Stomach (tissue), 9 donors: ENCODE results near the gene PNKP. TPM values are rescaled to one million over a fixed set of nuclear protein-coding genes. Genes with fewer than 3 reads are reported as not detected.

Source experiments
- DNase-seq, 2 donors: peaks; one replicate each; pipeline versions ENCODE4 v3.0.0 to v3.0.0-alpha.2; 2013 to 2019
- H3K27ac ChIP-seq, 5 donors: fragments of 200-600 bp in 4 of 5; sonication (generic) in 4 of 5; one replicate each; pipeline ENCODE4 v1.5.1; 2013 to 2019; ENCODE audit warnings: mild to moderate bottlenecking in 1 of 5, moderate library complexity in 1 of 5
- H3K27me3 ChIP-seq, 3 donors: fragments of 200-600 bp; sonication (generic); one replicate each; pipeline ENCODE4 v1.5.1; 2017 to 2019; ENCODE audit warnings: mixed run types in 1 of 3
- H3K36me3 ChIP-seq, 4 donors: fragments of 200-600 bp; sonication (generic); 1 replicate in 3 of 4; 2 replicates in 1 of 4; pipeline ENCODE4 v1.5.1; 2016 to 2019
- H3K4me1 ChIP-seq, 4 donors: fragments of 200-600 bp; sonication (generic); one replicate each; pipeline ENCODE4 v1.5.1; 2016 to 2019
- H3K4me3 ChIP-seq, 4 donors: fragments of 200-600 bp; sonication (generic) in 3 of 4; one replicate each; pipeline ENCODE4 v1.5.1; 2016 to 2019; ENCODE audit warnings: mild to moderate bottlenecking in 1 of 4
- H3K9me3 ChIP-seq, 4 donors: fragments of 200-600 bp; sonication (generic); one replicate each; pipeline ENCODE4 v1.5.1; 2016 to 2019
- EP300 ChIP-seq: sonication (generic); formaldehyde crosslinking; IDR thresholded peaks from one replicate; pipeline ENCODE4 v1.6.1; 2017; ENCODE audit warnings: antibody characterized with exemption
- POLR2A ChIP-seq, 4 donors: fragments of 450-650 bp; IDR thresholded peaks; one replicate each; pipeline ENCODE4 v1.6.1; 2016; ENCODE audit warnings: antibody characterized with exemption in 4 of 4, control low read depth in 2 of 4, mild to moderate bottlenecking in 1 of 4, moderate library complexity in 1 of 4
- POLR2AphosphoS5 ChIP-seq, 3 donors: sonication (generic); formaldehyde crosslinking; IDR thresholded peaks; one replicate each; pipeline ENCODE4 v1.6.1; 2016; ENCODE audit warnings: antibody characterized with exemption in 3 of 3
- WGBS, 5 donors: extraction: QIAGEN DNeasy Blood & Tissue Kit in 3 of 5; methylation state at CpG; one replicate each; pipeline versions ENCODE4 v1.1.5 to v1.1.7; 2013 to 2018; 5-methylcytosine and 5-hydroxymethylcytosine counted together
- intact Hi-C: fragments of 100-400 bp; cut with DNase I; formaldehyde crosslinking; loops from one replicate; pipeline ENCODE4 v1.15.1; 2023; ENCODE audit warnings: low total_unique reads
- polyA plus RNA-seq, 3 donors: library from polyadenylated mRNA; stranded (reverse); fragments of 200-250 nt; gene quantifications; one replicate each; pipeline ENCODE4 v1.2.3, GENCODE V29; 2013
- total RNA-seq, 5 donors: library from RNA; depleted of rRNA; stranded (reverse); fragments of >200 nt; gene quantifications; one replicate each; pipeline versions ENCODE4 v1.1.0 to v1.2.3, GENCODE V29; 2014 to 2016
- TF ChIP-seq, protein P1 (sequence below), 7 experiments: fragments of 450-650 bp in 4 of 7; fragments of 200-600 bp in 3 of 7; sonication (generic) in 3 of 7; IDR thresholded peaks; one replicate each; pipeline ENCODE4 v1.5.1; 2016 to 2019; ENCODE audit warnings: antibody characterized with exemption in 7 of 7, control low read depth in 2 of 7, mild to moderate bottlenecking in 1 of 7
- donor health status: healthy with polysubstance abuse.
- donor health status: Bipolar disorder and iron deficiency.
- donor health status: healthy.

PNKP gene
- total and polyA plus RNA-seq, 8 donors = 30.3 to 208 (median 57.9) TPM

DNA sequence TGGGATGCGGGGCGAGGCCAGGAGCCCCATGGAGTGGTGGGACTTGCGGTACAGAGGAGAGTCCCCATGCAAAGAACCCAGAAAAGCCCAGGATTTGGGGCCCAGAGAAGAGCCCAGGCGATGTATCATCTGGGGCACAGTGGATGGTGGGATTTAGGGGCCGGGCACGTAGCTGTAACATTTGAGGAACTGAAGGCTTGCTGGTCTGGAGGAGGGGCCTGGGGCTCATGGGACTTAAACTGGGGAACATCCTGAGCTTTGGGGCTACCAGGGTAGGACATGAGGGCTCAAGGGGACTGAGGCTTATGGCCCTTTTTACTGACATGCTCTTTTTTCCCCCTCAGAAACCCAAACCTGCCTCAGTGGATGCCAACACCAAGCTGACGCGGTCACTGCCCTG, 35.8 kb downstream of the PNKP start:
- intact Hi-C loops = no loop called here
- Histone ChIP-seq H3K36me3 (peaks cover 84 to 100% (median 100%) of the 10 kb centered on the region in 4 donors), H3K9me3 (no peaks in the 10 kb centered on the region), H3K4me3 (no peak overlapping the region), H3K4me1 (peaks cover 0 to 14% (median 1%) of the 10 kb centered on the region in 4 donors), H3K27ac (no peak overlapping the region), H3K27me3 (no peaks in the 10 kb centered on the region)
- DNase-seq = no peak
- TF ChIP-seq POLR2AphosphoS5 (IDR thresholded peaks at IDR 0.05) = no peak
- TF ChIP-seq, protein P1, sequence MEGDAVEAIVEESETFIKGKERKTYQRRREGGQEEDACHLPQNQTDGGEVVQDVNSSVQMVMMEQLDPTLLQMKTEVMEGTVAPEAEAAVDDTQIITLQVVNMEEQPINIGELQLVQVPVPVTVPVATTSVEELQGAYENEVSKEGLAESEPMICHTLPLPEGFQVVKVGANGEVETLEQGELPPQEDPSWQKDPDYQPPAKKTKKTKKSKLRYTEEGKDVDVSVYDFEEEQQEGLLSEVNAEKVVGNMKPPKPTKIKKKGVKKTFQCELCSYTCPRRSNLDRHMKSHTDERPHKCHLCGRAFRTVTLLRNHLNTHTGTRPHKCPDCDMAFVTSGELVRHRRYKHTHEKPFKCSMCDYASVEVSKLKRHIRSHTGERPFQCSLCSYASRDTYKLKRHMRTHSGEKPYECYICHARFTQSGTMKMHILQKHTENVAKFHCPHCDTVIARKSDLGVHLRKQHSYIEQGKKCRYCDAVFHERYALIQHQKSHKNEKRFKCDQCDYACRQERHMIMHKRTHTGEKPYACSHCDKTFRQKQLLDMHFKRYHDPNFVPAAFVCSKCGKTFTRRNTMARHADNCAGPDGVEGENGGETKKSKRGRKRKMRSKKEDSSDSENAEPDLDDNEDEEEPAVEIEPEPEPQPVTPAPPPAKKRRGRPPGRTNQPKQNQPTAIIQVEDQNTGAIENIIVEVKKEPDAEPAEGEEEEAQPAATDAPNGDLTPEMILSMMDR (IDR thresholded peaks at IDR 0.05) = no peak
- TF ChIP-seq EP300 = no peak
- TF ChIP-seq POLR2A (IDR thresholded peaks at IDR 0.05) = no peak
- 90 to 96% (median 94%) methylated on average over 8 of the region's 8 CpGs for WGBS, 5 donors

DNA sequence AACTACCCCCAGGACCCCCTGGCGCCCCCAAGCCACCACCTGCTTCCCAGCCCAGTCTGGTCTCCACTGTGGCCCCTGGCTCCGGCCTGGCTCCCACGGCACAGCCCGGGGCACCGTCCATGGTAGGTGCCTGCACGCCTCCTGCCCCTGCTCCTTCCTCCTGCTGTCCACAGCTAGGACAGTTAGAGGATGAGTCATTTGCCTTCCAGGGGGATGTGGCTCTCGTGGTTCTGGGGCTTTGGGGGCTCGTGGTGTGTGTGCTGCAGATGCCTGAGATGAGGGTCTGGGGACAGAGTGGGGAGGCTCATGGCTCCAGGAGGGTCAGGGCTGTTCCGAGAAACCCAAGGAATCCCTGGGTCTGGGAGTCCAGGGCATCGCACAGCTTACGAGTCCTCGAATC, 36.6 kb downstream of the PNKP start:
- H3K36me3 ChIP-seq = peaks cover 76 to 100% (median 93%) of the 10 kb centered on the region in 4 donors
- WGBS, 5 donors = 92 to 98% (median 95%) methylated on average over 6 to 12 of the region's 12 CpGs
- intact Hi-C loops = no loop called here

DNA sequence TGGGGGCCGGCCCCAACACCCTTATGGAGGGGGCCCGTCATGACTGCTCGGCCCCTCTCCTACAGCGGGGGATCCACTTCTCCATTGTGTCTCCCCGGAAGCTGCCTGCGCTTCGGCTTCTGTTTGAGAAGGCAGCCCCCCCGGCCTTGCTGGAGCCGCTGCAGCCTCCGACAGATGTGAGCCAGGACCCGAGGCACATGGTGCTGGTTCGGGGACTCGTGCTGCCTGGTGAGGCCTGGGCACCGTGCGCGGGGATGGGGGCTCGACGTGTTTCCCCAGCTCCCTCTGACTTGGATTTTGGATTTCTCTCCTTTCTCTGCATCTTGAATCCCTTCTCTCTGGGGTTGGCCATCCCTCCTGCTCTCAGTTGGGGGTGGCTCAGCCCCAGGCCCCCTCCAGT, 37.7 kb downstream of the PNKP start:
- 92 to 97% (median 95%) methylated on average over 8 to 18 of the region's 18 CpGs for WGBS, 5 donors
- peaks cover 0 to 21% (median 12%) of the 10 kb centered on the region in 4 donors for H3K4me1 ChIP-seq
- no peaks in the 10 kb centered on the region for H3K27me3 ChIP-seq
- DNase-seq = no peak
- H3K27ac ChIP-seq = no peak overlapping the region
- no peak overlapping the region for H3K4me3 ChIP-seq
- TF ChIP-seq EP300 = no peak
- TF ChIP-seq, protein P1 (IDR thresholded peaks at IDR 0.05) = no peak
- no peak for TF ChIP-seq POLR2A (IDR thresholded peaks at IDR 0.05)
- TF ChIP-seq POLR2AphosphoS5 (IDR thresholded peaks at IDR 0.05) = no peak
- H3K9me3 ChIP-seq = no peaks in the 10 kb centered on the region
- H3K36me3 ChIP-seq = peaks cover 66 to 94% (median 83%) of the 10 kb centered on the region in 4 donors
- intact Hi-C loops = no loop called here

More for the DNA sequence above, 36.6 kb downstream of the PNKP start:
- Histone ChIP-seq H3K9me3 (no peaks in the 10 kb centered on the region), H3K4me1 (peaks cover 0 to 14% (median 7%) of the 10 kb centered on the region in 4 donors), H3K27ac (no peak overlapping the region), H3K4me3 (no peak overlapping the region), H3K27me3 (no peaks in the 10 kb centered on the region)
- TF ChIP-seq POLR2AphosphoS5 (IDR thresholded peaks at IDR 0.05) (no peak), EP300 (no peak), POLR2A (IDR thresholded peaks at IDR 0.05) (no peak)
- TF ChIP-seq, protein P1 (IDR thresholded peaks at IDR 0.05) = no peak
- DNase-seq = no peak

DNA sequence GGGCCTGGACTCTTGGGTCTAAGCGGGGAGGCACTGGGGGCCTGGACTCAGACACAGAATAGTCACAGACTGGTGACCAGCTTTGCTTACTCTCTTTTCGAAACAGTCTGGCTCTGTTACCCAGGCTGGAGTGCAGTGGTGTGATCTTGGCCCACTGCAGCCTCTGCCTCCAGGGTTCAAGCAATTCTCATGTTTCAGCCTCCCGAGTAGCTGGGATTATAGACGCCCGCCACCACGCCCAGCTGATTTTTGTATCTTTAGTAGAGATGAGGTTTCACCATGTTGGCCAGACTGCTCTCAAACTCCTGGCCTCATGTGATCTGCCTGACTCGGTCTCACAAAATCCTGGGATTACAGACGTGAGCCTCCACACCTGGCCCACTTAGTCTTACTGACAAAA, 38.2 kb downstream of the PNKP start:
- 84 to 94% (median 91%) methylated on average over 6 to 8 of the region's 8 CpGs for WGBS, 5 donors
- TF ChIP-seq, protein P1 (IDR thresholded peaks at IDR 0.05) = no peak
- no peak for TF ChIP-seq POLR2AphosphoS5 (IDR thresholded peaks at IDR 0.05)
- TF ChIP-seq POLR2A (IDR thresholded peaks at IDR 0.05) = no peak
- no peak for TF ChIP-seq EP300
- H3K4me3 ChIP-seq = no peak overlapping the region
- H3K9me3 ChIP-seq = no peaks in the 10 kb centered on the region
- DNase-seq = no peak
- intact Hi-C loops = no loop called here
- H3K36me3 ChIP-seq = peaks cover 64 to 90% (median 82%) of the 10 kb centered on the region in 4 donors
- no peak overlapping the region for H3K27ac ChIP-seq
- peaks cover 0 to 24% (median 12%) of the 10 kb centered on the region in 4 donors for H3K4me1 ChIP-seq
- no peaks in the 10 kb centered on the region for H3K27me3 ChIP-seq
